GM12878 (cell line): ENCODE measurements around the gene CNR2. TPM values are rescaled to one million over a fixed set of nuclear protein-coding genes. Genes with fewer than 3 reads are reported as not detected.

Experiments used
- BACH1 ChIP-seq: fragments of 450-650 bp; IDR thresholded peaks from 2 replicates; pipeline ENCODE4 v1.6.1; 2017; ENCODE audit warnings: mild to moderate bottlenecking, borderline replicate concordance
- BHLHE40 ChIP-seq, 2 experiments: fragments of 450-650 bp in 1 of 2; IDR thresholded peaks; 2 replicates each; pipeline ENCODE4 v1.6.1; 2011 to 2017; ENCODE audit warnings: low read depth in 2 of 2, borderline replicate concordance in 1 of 2, improper control_type of control experiment in 1 of 2, low read length in 1 of 2, mild to moderate bottlenecking in 1 of 2
- DPF2 ChIP-seq: fragments of 450-650 bp; IDR thresholded peaks from 2 replicates; pipeline ENCODE4 v1.6.1; 2017; ENCODE audit warnings: mild to moderate bottlenecking
- HSF1 ChIP-seq: fragments of 150-350 bp; IDR thresholded peaks from 2 replicates; pipeline ENCODE4 v1.6.1; 2014; ENCODE audit warnings: mild to moderate bottlenecking, low read depth, low read length
- IKZF2 ChIP-seq, 2 experiments: fragments of 450-650 bp; IDR thresholded peaks; 2 replicates each; pipeline ENCODE4 v1.6.1; 2017; ENCODE audit warnings: mild to moderate bottlenecking in 2 of 2, moderate library complexity in 2 of 2
- MEF2B ChIP-seq: fragments of 450-650 bp; IDR thresholded peaks from 2 replicates; pipeline ENCODE4 v1.6.1; 2018; ENCODE audit warnings: mild to moderate bottlenecking, moderate library complexity; ENCODE audit not compliant: partially characterized antibody, poor library complexity, severe bottlenecking
- NR2C2 ChIP-seq: IDR thresholded peaks from 2 replicates; pipeline ENCODE4 v1.6.1; 2011; ENCODE audit warnings: borderline replicate concordance, low read depth; ENCODE audit not compliant: control insufficient read depth, insufficient read length
- NR2F1 ChIP-seq: fragments of 450-650 bp; conservative IDR thresholded peaks from 2 replicates; pipeline ENCODE4 v1.6.1; 2017; ENCODE audit warnings: mild to moderate bottlenecking
- NRF1 ChIP-seq: conservative IDR thresholded peaks from 2 replicates; pipeline ENCODE4 v1.6.1; 2011; ENCODE audit warnings: mild to moderate bottlenecking, low read depth, low read length, improper control_type of control experiment
- PAX5 ChIP-seq: IDR thresholded peaks from 2 replicates; pipeline ENCODE4 v1.6.1; 2011; ENCODE audit warnings: low read depth, low read length, borderline replicate concordance
- PKNOX1 ChIP-seq: fragments of 450-650 bp; IDR thresholded peaks from 2 replicates; pipeline ENCODE4 v1.6.1; 2016; ENCODE audit warnings: mild to moderate bottlenecking
- PML ChIP-seq: IDR thresholded peaks from 2 replicates; pipeline ENCODE4 v1.6.1; 2012; ENCODE audit warnings: low read length, inconsistent platforms
- POLR2A ChIP-seq: IDR thresholded peaks from 2 replicates; pipeline ENCODE4 v1.6.1; 2011; ENCODE audit warnings: low read depth, mild to moderate bottlenecking, low read length
- POLR2AphosphoS5 ChIP-seq: IDR thresholded peaks from 2 replicates; pipeline ENCODE4 v1.6.1; 2011; ENCODE audit warnings: mild to moderate bottlenecking, low read length, inconsistent platforms
- POU2F2 ChIP-seq: IDR thresholded peaks from 3 replicates; pipeline ENCODE4 v1.6.1; 2011; ENCODE audit warnings: low read depth, mild to moderate bottlenecking, low read length, borderline replicate concordance
- RAD51 ChIP-seq: fragments of 450-650 bp; IDR thresholded peaks from 2 replicates; pipeline ENCODE4 v1.6.1; 2016; ENCODE audit warnings: moderate library complexity, mild to moderate bottlenecking, inconsistent platforms
- REST ChIP-seq: IDR thresholded peaks from 2 replicates; pipeline ENCODE4 v1.6.1; 2012; ENCODE audit warnings: mild to moderate bottlenecking, low read depth, low read length
- USF1 ChIP-seq: IDR thresholded peaks from 2 replicates; pipeline ENCODE4 v1.6.1; 2011; ENCODE audit warnings: borderline replicate concordance, low read depth, mild to moderate bottlenecking, moderate library complexity, mixed read lengths, low read length; ENCODE audit not compliant: insufficient read depth; ENCODE audit errors: extremely low read length
- ZBTB33 ChIP-seq: fragments of 450-650 bp; IDR thresholded peaks from 2 replicates; pipeline ENCODE4 v1.6.1; 2017; ENCODE audit warnings: mild to moderate bottlenecking
- ZNF217 ChIP-seq: fragments of 450-650 bp; IDR thresholded peaks from 2 replicates; pipeline ENCODE4 v1.6.1; 2017; ENCODE audit warnings: antibody characterized with exemption, mild to moderate bottlenecking
- ZNF384 ChIP-seq: IDR thresholded peaks from 2 replicates; pipeline ENCODE4 v1.6.1; 2012; ENCODE audit warnings: low read depth, mild to moderate bottlenecking, low read length, improper control_type of control experiment, borderline replicate concordance
- ZNF622 ChIP-seq: fragments of 450-650 bp; IDR thresholded peaks from 2 replicates; pipeline ENCODE4 v1.6.1; 2017; ENCODE audit warnings: mild to moderate bottlenecking, inconsistent platforms
- polyA plus RNA-seq, 11 experiments: library from polyadenylated mRNA; depleted of rRNA in 4 of 11; unstranded in 6 of 11; stranded (reverse) in 5 of 11; fragments of >200 nt; fragmentation: Nextera tagmentation in 4 of 11; fragmentation: Illumina TruSeq in 1 of 11; extraction: Ambion mirVana in 4 of 11; extraction: Trizol in 1 of 11; gene quantifications; 1 replicate in 1 of 11; 2 replicates in 10 of 11; pipeline versions ENCODE4 v1.2.1 to v1.2.3, GENCODE V29; 2011 to 2016; ENCODE audit warnings: inconsistent platforms in 2 of 11, missing spikeins in 2 of 11, low read depth in 1 of 11
- total RNA-seq, 4 experiments: library from RNA; depleted of rRNA in 3 of 4; stranded (reverse); fragments of >200 nt in 3 of 4; fragmentation: Illumina TruSeq in 1 of 4; extraction: Trizol in 1 of 4; gene quantifications; 2 replicates each; pipeline versions ENCODE4 v1.2.1 to v1.2.3, GENCODE V29; 2013 to 2021

The CNR2 gene
- total and polyA plus RNA-seq, 10 of the 15 experiments (the other 5 are each of a cell fraction or from before 2014, with no cell fraction given) = 0.46 to 19.8 (median 12.2) TPM

GRCh38 chr1:23913212-23913880 is at the start of gene CNR2 (continued):
- TF ChIP-seq NRF1 = no peak
- TF ChIP-seq BHLHE40 (IDR thresholded peaks at IDR 0.05; ENCODE audit: borderline replicate concordance in 1 of 2, low read depth in 2 of 2, low read length in 1 of 2) = peak in 1 of 2 experiments; percentile 51; a peak in 1 of 4 replicates
- TF ChIP-seq NR2C2 = no peak
- TF ChIP-seq PKNOX1 = peak; percentile 63; the same call in 1 of the 2 replicates
- no peak for TF ChIP-seq PML
- TF ChIP-seq ZNF217 = peak; percentile 85
- TF ChIP-seq POLR2AphosphoS5 = peak; percentile 62
- TF ChIP-seq MEF2B = no peak
- no peak for TF ChIP-seq HSF1
- no peak for TF ChIP-seq ZBTB33
- TF ChIP-seq ZNF384 = no peak
- TF ChIP-seq REST = no peak
- TF ChIP-seq USF1 = no peak
- TF ChIP-seq BACH1 = no peak; the same call in 1 of the 2 replicates
- TF ChIP-seq POLR2A = peak; percentile 72
- TF ChIP-seq DPF2 = 0 out of 2 replicates have a peak, but pooled peaks have one; percentile 35
- peak; percentile 61; the same call in 1 of the 3 replicates for TF ChIP-seq POU2F2
- no peak for TF ChIP-seq ZNF622
- TF ChIP-seq PAX5 = peak; percentile 62; the same call in 1 of the 2 replicates
- 0 out of 2 replicates have a peak, but pooled peaks have one; percentile 14 for TF ChIP-seq NR2F1
- TF ChIP-seq IKZF2 (IDR thresholded peaks at IDR 0.05) = peak; percentile 27 to 42; a peak in 1 of 4 replicates
- no peak for TF ChIP-seq RAD51
